Choroid plexus epithelial cell (primary cell): ENCODE results near the gene COX10.
"Not testable (repeated sequence)": the region's sequence is repeated elsewhere in the genome, so short reads cannot be mapped to it uniquely, and the experiment has no call there.

Source experiments
- DNase-seq: peaks from one replicate; pipeline ENCODE4 v3.0.0-alpha.2; 2010; ENCODE audit warnings: low read depth
- H3K4me3 ChIP-seq: 2 replicates; pipeline ENCODE4 v1.5.1; 2011; ENCODE audit warnings: low read depth, mild to moderate bottlenecking, control low read depth, low read length, moderate library complexity
- TF ChIP-seq, protein P1 (sequence below): conservative IDR thresholded peaks from 2 replicates; pipeline ENCODE4 v1.5.1; 2011; ENCODE audit warnings: low read depth, mild to moderate bottlenecking, control low read depth, inconsistent platforms, low read length, moderate library complexity

The COX10 gene

DNA sequence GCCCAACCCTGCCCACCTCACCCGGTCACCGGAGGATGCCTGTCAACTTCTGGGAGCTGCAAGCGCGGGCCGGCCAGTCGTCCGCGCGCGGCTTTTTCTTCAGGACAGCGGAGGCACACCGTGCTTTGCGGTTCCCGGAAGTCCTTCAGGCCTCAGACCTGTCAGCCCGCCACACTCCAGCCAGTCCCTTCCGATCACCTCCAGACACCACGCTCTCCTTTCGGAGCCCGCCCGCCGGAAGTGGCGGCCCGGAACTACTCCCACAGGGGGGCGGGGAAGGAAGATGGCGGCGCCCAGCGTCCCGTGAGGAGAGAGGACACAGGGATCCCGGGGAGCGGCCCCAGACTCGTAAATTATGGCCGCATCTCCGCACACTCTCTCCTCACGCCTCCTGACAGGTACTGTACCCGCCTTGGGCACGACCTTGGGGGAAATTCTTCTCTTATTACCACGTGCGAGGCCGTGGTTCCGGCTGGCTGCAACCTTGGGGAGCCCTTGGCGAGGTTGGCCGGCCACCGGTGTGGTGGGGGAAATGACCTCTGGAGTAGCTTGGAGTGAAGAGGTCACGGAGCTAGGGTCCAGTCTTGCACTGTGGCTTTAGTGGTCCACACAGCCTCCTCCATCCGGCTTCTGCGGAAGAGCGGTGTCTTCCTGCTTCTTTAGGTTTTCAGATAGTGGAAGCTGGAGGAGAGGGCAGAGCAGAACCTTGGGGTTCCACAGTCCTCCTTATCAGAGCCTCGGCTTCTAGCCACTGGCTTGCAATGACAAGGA, at the start of gene COX10:
Gene COX10, plus strand, starts transcription at position 254 of the 771 bp plus-strand sequence. Its CDS starts 102 bp downstream, at position 356.
- H3K4me3 ChIP-seq = peak within 1 kb of the TSS; percentile 97
- DNase-seq = peak; percentile 76
- TF ChIP-seq, protein P1, sequence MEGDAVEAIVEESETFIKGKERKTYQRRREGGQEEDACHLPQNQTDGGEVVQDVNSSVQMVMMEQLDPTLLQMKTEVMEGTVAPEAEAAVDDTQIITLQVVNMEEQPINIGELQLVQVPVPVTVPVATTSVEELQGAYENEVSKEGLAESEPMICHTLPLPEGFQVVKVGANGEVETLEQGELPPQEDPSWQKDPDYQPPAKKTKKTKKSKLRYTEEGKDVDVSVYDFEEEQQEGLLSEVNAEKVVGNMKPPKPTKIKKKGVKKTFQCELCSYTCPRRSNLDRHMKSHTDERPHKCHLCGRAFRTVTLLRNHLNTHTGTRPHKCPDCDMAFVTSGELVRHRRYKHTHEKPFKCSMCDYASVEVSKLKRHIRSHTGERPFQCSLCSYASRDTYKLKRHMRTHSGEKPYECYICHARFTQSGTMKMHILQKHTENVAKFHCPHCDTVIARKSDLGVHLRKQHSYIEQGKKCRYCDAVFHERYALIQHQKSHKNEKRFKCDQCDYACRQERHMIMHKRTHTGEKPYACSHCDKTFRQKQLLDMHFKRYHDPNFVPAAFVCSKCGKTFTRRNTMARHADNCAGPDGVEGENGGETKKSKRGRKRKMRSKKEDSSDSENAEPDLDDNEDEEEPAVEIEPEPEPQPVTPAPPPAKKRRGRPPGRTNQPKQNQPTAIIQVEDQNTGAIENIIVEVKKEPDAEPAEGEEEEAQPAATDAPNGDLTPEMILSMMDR = no peak

DNA sequence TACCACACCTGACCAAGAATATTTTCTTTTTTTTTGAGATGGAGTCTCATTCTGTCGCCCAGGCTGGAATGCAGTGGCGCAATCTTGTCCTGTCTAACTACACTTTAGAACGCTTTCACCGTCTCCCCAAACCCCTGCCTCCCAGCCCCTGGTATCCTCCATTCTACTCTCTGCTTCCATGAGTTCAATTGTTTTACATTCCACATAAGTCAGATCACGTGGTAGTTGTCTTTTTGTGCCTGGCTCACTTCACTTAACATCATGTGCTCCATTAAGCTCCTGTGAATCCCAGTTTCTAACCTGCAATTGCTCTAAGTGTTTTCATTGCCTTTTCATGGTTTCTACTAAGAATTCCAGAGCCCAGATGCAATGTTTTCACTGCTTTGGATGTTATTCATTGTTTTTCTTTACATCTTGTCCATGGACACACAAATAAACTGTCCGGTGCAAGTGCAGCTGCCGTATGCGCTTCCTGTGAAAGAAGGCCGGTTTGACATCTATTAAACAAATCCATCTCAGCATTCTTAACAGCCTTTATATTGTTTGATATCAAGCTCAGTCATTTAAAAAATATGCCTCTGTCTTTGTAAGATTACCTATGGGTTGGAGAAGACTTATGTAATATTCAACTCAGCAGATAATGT, 47.5 kb upstream of the COX10 start:
- DNase-seq, H3K4me3 ChIP-seq: not testable (repeated sequence)

DNA sequence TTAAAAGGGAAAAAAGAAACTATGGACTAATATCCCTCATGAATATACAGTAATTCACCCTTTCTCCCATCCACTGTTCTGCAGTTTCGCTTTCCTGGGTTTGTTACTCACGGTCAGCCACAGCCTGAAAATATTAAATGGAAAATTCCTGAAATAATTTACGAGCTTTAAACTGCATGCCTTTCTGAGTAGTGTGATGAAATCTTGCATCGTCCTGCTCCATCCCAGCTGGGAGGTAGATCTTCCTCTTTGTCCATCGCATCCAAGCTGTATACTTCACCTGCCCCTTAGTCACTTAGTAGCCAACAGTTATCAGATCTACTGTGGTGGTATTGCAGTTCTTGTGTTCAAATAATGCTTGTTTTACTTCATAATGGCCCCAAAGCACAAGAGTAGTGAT, 39.5 kb upstream of the COX10 start:
- not testable (repeated sequence) for H3K4me3 ChIP-seq, DNase-seq

DNA sequence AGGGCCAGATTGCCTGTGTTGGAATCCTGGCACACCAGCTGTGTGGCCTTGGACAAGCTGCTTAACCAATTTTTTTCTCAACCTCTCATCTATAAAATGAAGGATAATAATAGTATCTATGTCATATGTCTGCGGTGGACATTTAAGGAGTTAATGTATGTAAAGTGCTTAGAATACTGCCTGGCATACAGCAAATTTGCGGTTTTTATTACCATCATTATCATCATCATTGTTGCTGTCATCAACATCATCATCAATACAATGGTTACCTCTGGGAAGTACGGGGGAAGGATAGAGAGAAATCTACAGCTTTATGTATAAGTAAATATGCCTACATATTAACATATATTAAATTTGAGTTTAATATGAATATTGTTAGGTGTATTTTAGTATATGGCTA, 37.1 kb upstream of the COX10 start:
- TF ChIP-seq, protein P1 = no peak
- no peak for DNase-seq
- no peak overlapping the region for H3K4me3 ChIP-seq

DNA sequence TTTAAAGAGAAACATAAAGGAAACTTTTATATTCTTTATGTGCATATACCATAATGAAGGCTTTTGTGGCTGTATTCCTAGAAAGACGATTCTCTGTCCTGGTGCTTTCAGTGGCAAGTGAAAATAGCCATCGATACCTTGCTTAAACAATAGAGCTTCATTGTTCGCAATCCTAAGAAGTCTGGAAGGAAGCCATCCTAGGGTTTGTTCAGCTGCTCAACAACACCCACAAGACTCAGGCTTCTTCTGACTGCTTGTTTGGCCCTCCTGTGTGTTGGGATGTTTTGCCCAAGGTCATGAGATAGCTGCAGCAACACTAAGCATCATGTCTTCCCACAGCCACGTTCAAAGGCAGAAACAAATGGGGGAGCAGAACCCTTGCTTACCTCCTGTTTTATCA, 36.1 kb upstream of the COX10 start:
- TF ChIP-seq, protein P1 = no peak
- DNase-seq = no peak
- no peak overlapping the region for H3K4me3 ChIP-seq

DNA sequence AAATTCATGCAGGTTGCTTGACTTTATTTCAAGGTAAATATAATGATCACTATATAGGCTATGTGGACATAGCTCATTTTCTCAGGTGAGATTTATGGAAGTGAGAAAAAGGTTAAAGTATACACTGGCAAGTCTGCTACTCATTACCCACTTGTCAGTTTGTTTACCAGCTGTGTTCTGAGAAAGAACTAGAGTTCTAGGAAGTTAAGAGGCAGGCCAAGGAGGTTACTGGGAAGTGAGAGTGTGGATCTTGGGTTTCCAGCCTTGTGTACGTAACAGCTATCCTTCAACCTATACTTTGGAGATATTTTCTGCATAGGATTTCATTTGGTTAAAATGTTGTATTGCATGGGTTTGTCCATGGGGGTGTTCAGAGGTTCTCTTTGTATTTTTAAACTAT, 31.9 kb upstream of the COX10 start:
- no peak for DNase-seq
- TF ChIP-seq, protein P1 = no peak

DNA sequence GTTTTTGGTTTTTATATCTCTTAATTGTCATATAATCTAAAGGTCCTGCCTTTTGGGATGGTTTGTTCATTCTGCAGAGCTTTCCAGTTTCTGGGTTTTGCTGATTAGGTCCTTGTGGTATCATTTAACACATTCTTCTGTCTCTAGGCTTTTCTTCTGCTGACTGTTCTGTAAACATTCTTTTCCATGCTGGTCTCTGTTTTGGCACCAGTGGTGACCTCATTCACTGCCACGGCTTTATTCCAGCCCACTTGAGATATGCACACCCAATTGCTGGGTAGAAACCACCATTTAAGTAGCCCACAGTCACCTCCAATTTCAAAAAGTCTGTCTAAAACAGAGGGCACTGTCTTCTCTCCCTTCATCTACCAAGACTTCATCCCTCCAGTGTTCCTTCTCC, 31.1 kb upstream of the COX10 start:
- TF ChIP-seq, protein P1 = no peak
- H3K4me3 ChIP-seq = no peak overlapping the region
- peak; percentile 65 for DNase-seq

More for the DNA sequence above, 31.9 kb upstream of the COX10 start:
- H3K4me3 ChIP-seq = no peak overlapping the region

DNA sequence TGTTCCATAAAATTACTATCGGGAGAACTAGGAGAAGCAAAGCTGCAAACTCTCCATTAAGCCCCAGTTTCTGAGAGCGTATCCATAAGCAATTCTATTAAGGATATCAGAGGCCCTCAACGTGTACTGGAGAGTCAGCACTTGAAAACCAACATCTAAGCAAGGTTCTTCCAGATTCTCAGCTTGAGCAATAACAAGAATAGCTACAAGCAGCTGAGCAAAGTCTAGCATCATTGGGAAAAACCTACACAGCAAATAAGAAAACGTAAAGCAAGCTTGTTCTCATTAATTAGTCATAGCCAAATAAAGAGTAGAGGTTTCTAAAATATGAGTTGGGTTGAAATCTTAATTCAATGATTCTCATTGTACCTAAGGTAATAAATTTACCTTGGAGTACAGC, 26.9 kb upstream of the COX10 start:
- TF ChIP-seq, protein P1 = no peak
- DNase-seq = no peak
- H3K4me3 ChIP-seq = no peak overlapping the region
